Vagina (tissue), 2 donors: ENCODE results near the gene IL11. TPM values are rescaled to one million over a fixed set of nuclear protein-coding genes. Genes with fewer than 3 reads are reported as not detected.

Experiments used
- DNase-seq, 2 donors: peaks; one replicate each; pipeline ENCODE4 v3.0.0-alpha.2; 2017; ENCODE audit errors: extremely low spot score in 2 of 2
- H3K27ac ChIP-seq: fragments of 200-600 bp; sonication (generic); one replicate; pipeline ENCODE4 v1.5.1; 2019
- H3K27me3 ChIP-seq: fragments of 200-600 bp; sonication (generic); one replicate; pipeline ENCODE4 v1.5.1; 2019
- H3K36me3 ChIP-seq, 2 donors: fragments of 200-600 bp; sonication (generic); one replicate each; pipeline ENCODE4 v1.5.1; 2017 to 2019
- H3K4me1 ChIP-seq: fragments of 200-600 bp; sonication (generic); one replicate; pipeline ENCODE4 v1.5.1; 2019
- H3K4me3 ChIP-seq, 2 donors: fragments of 200-600 bp; sonication (generic); 1 replicate in 1 of 2; 2 replicates in 1 of 2; pipeline ENCODE4 v1.5.1; 2016 to 2019
- H3K9me3 ChIP-seq: fragments of 200-600 bp; sonication (generic); one replicate; pipeline ENCODE4 v1.5.1; 2019
- POLR2A ChIP-seq, 2 donors: fragments of 450-650 bp; IDR thresholded peaks; one replicate each; pipeline ENCODE4 v1.6.1; 2017; ENCODE audit warnings: antibody characterized with exemption in 2 of 2, mild to moderate bottlenecking in 2 of 2, moderate library complexity in 2 of 2
- POLR2AphosphoS5 ChIP-seq, 2 donors: sonication (generic); formaldehyde crosslinking; IDR thresholded peaks; one replicate each; pipeline ENCODE4 v1.9.0; 2017; ENCODE audit warnings: antibody characterized with exemption in 2 of 2, mild to moderate bottlenecking in 2 of 2, low read depth in 1 of 2; ENCODE audit not compliant: insufficient read depth in 1 of 2
- intact Hi-C: fragments of 100-400 bp; cut with DNase I; formaldehyde crosslinking; loops from one replicate; pipeline ENCODE4 v1.15.1; 2023
- total RNA-seq: library from RNA; depleted of rRNA; stranded (reverse); fragments of >200 nt; gene quantifications from one replicate; pipeline ENCODE4 v1.2.3, GENCODE V29; 2016
- TF ChIP-seq, protein P1 (sequence below), 3 experiments: fragments of 450-650 bp in 2 of 3; fragments of 200-600 bp in 1 of 3; sonication (generic) in 1 of 3; IDR thresholded peaks; one replicate each; pipeline ENCODE4 v1.5.1; 2017 to 2019; ENCODE audit warnings: antibody characterized with exemption in 3 of 3, mild to moderate bottlenecking in 2 of 3, moderate library complexity in 2 of 3

The IL11 gene
- total RNA-seq, 1 donor from 2014 or later: not detected

GRCh38 chr19:55362990-55363716 lies 7.1 kb downstream of the IL11 start, which contains the start of gene GARIN5B:
Gene GARIN5B, minus strand, starts transcription at chr19:55363260. Its CDS starts 194 bp downstream, at chr19:55363066.
- Histone ChIP-seq H3K4me3 (no peak within 1 kb of the TSS), H3K27me3 (peaks cover under 1% of the 10 kb centered on the region), H3K9me3 (no peaks in the 10 kb centered on the region), H3K36me3 (no peaks in the 10 kb centered on the region), H3K4me1 (no peaks in the 10 kb centered on the region), H3K27ac (no peak within 1 kb of the TSS)
- intact Hi-C loops: no loop called here
- no peak for DNase-seq
- TF ChIP-seq POLR2AphosphoS5 (IDR thresholded peaks at IDR 0.05; ENCODE audit: insufficient read depth in 1 of 2, low read depth in 1 of 2): no peak

- Histone ChIP-seq H3K4me3 (no peak overlapping the region), H3K27me3 (no peaks in the 10 kb centered on the region), H3K4me1 (no peaks in the 10 kb centered on the region), H3K9me3 (no peaks in the 10 kb centered on the region), H3K36me3 (no peaks in the 10 kb centered on the region), H3K27ac (no peak overlapping the region)
- no peak for DNase-seq
- intact Hi-C loops: no loop called here
- TF ChIP-seq, protein P1, sequence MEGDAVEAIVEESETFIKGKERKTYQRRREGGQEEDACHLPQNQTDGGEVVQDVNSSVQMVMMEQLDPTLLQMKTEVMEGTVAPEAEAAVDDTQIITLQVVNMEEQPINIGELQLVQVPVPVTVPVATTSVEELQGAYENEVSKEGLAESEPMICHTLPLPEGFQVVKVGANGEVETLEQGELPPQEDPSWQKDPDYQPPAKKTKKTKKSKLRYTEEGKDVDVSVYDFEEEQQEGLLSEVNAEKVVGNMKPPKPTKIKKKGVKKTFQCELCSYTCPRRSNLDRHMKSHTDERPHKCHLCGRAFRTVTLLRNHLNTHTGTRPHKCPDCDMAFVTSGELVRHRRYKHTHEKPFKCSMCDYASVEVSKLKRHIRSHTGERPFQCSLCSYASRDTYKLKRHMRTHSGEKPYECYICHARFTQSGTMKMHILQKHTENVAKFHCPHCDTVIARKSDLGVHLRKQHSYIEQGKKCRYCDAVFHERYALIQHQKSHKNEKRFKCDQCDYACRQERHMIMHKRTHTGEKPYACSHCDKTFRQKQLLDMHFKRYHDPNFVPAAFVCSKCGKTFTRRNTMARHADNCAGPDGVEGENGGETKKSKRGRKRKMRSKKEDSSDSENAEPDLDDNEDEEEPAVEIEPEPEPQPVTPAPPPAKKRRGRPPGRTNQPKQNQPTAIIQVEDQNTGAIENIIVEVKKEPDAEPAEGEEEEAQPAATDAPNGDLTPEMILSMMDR (IDR thresholded peaks at IDR 0.05): no peak
- TF ChIP-seq POLR2AphosphoS5 (IDR thresholded peaks at IDR 0.05; ENCODE audit: insufficient read depth in 1 of 2, low read depth in 1 of 2) (no peak), POLR2A (IDR thresholded peaks at IDR 0.05) (no peak)
Measured at GRCh38 chr19:55362174-55362989, 7.9 kb downstream of the IL11 start.

GRCh38 chr19:55360902-55361301 lies 9.4 kb downstream of the IL11 start:
- H3K36me3 ChIP-seq: no peaks in the 10 kb centered on the region
- intact Hi-C loops: no loop called here
- no peak overlapping the region for H3K27ac ChIP-seq
- H3K4me3 ChIP-seq: no peak overlapping the region
- DNase-seq: no peak
- no peaks in the 10 kb centered on the region for H3K9me3 ChIP-seq
- TF ChIP-seq POLR2AphosphoS5 (IDR thresholded peaks at IDR 0.05; ENCODE audit: insufficient read depth in 1 of 2, low read depth in 1 of 2) (no peak), POLR2A (IDR thresholded peaks at IDR 0.05) (no peak)
- TF ChIP-seq, protein P1 (IDR thresholded peaks at IDR 0.05): no peak
- no peaks in the 10 kb centered on the region for H3K4me1 ChIP-seq
- H3K27me3 ChIP-seq: no peaks in the 10 kb centered on the region

- Histone ChIP-seq H3K27me3 (peaks cover 5% of the 10 kb centered on the region), H3K4me1 (peaks cover 11% of the 10 kb centered on the region), H3K9me3 (no peaks in the 10 kb centered on the region), H3K36me3 (no peaks in the 10 kb centered on the region), H3K27ac (no peak overlapping the region), H3K4me3 (no peak overlapping the region)
- no peak for DNase-seq
- intact Hi-C loops: no loop called here
- no peak for TF ChIP-seq POLR2A (IDR thresholded peaks at IDR 0.05)
- TF ChIP-seq, protein P1 (IDR thresholded peaks at IDR 0.05): no peak
- no peak for TF ChIP-seq POLR2AphosphoS5 (IDR thresholded peaks at IDR 0.05; ENCODE audit: insufficient read depth in 1 of 2, low read depth in 1 of 2)
Measured at GRCh38 chr19:55358943-55359908, 11.0 kb downstream of the IL11 start.

DNA sequence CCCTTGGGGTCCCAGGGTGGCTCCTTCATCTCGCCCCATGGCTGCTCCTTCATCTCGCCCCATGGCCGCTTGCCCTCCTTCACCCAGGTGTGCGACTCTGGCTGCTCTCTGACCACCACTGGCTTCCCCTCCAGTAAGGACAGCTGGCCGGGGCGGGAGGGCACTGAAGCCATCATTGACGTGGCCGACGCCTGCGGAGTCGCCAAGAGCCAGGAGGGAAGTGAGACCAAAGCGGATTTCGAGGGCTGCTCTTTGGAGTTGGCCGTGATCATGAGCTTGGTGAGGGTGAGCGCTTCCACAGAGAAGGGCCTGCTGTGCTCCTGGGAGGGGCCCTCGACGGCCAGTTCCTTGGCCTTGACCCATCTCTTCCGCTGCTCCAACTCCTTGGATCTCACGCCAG lies 11.8 kb downstream of the IL11 start:
- Histone ChIP-seq H3K36me3 (no peaks in the 10 kb centered on the region), H3K27ac (no peak overlapping the region), H3K9me3 (no peaks in the 10 kb centered on the region), H3K4me1 (peaks cover 18% of the 10 kb centered on the region), H3K27me3 (peaks cover 10% of the 10 kb centered on the region), H3K4me3 (no peak overlapping the region)
- intact Hi-C loops: no loop called here
- TF ChIP-seq POLR2AphosphoS5 (IDR thresholded peaks at IDR 0.05; ENCODE audit: insufficient read depth in 1 of 2, low read depth in 1 of 2) (no peak), POLR2A (IDR thresholded peaks at IDR 0.05) (no peak)
- TF ChIP-seq, protein P1 (IDR thresholded peaks at IDR 0.05): no peak
- no peak for DNase-seq
